K562 (cell line): ENCODE data around the gene TSEN54. TPM values are rescaled to one million over a fixed set of nuclear protein-coding genes. Genes with fewer than 3 reads are reported as not detected.

Source experiments
- ATAC-seq: fragments of 200-7000 bp; cut with Tn5 transposase; 3 replicates; pipeline ENCODE4 v1.9.1; 2020; ENCODE audit warnings: moderate library complexity
- BruUV-seq: library from RNA; stranded (reverse); fragments of 400-500 nt; replicated peaks from 2 replicates; lab custom pipeline; 2021; lab: Mats Ljungman, UMichigan
- CTCF ChIA-PET: fragments of 300-600 bp; formaldehyde crosslinking; extraction: SDS; loops from one replicate; lab custom pipeline; 2021; ENCODE audit warnings: low intra/inter-chr PET ratio; lab: Yijun Ruan, JAX
- POLR2A ChIA-PET: fragments of 300-600, 350-650 bp; sonication (Branson Sonifier 250); formaldehyde crosslinking; extraction: SDS; loops from one replicate; lab custom pipeline; 2021; ENCODE audit warnings: antibody characterized with exemption, inconsistent platforms; lab: Yijun Ruan, JAX
- DNase-seq, 4 experiments: peaks; one replicate each; pipeline versions ENCODE4 v3.0.0 to v3.0.0-alpha.2; 2011 to 2018; ENCODE audit warnings: low spot score in 3 of 4, mixed read lengths in 3 of 4; ENCODE audit errors: extremely low read depth in 1 of 4
- FAIRE-seq: peaks from 2 replicates; lab custom pipeline; 2011; peaks lifted over from hg19 to GRCh38; lab: Jason Lieb, UNC
- H2AFZ ChIP-seq: 2 replicates; pipeline ENCODE4 v1.6.0; 2011; ENCODE audit warnings: low read depth, low read length, control low read depth, inconsistent platforms
- H3K27ac ChIP-seq: fragments of 200-600 bp; 3 replicates; pipeline ENCODE4 v1.8.0; 2011; ENCODE audit warnings: low read depth, mild to moderate bottlenecking, control low read depth, inconsistent platforms, low read length, moderate library complexity, mixed read lengths; ENCODE audit errors: extremely low read depth
- H3K27me3 ChIP-seq, 2 experiments: fragments of 300-600 bp in 1 of 2; 2 replicates in 1 of 2; 3 replicates in 1 of 2; pipeline versions ENCODE4 v1.6.0 to v1.8.0; 2011; ENCODE audit warnings: inconsistent platforms in 2 of 2, low read length in 2 of 2, mild to moderate bottlenecking in 1 of 2, mixed read lengths in 1 of 2, moderate library complexity in 1 of 2; ENCODE audit not compliant: control insufficient read depth in 2 of 2, insufficient read depth in 2 of 2
- H3K36me3 ChIP-seq: fragments of 300-600 bp; 3 replicates; pipeline ENCODE4 v1.8.0; 2011; ENCODE audit warnings: mild to moderate bottlenecking, low read length, inconsistent platforms; ENCODE audit not compliant: control insufficient read depth, insufficient read depth
- H3K4me1 ChIP-seq, 2 experiments: fragments of 200-600 bp in 1 of 2; replicated peaks in 1 of 2; 2 replicates in 1 of 2; 3 replicates in 1 of 2; pipeline versions ENCODE4 v1.5.1 to v1.8.0; 2011; ENCODE audit warnings: inconsistent platforms in 2 of 2, low read length in 2 of 2, mild to moderate bottlenecking in 1 of 2, mixed read lengths in 1 of 2, moderate library complexity in 1 of 2; ENCODE audit not compliant: control insufficient read depth in 2 of 2, insufficient read depth in 2 of 2
- H3K4me2 ChIP-seq: 2 replicates; pipeline ENCODE4 v1.6.1; 2011; ENCODE audit warnings: low read length, control low read depth, inconsistent platforms, mixed read lengths; ENCODE audit not compliant: insufficient read depth
- H3K4me3 ChIP-seq: fragments of 200-600 bp; sonication (generic), shearing (Covaris generic); 2 replicates; pipeline ENCODE4 v1.5.1; 2016; ENCODE audit warnings: control low read depth, inconsistent platforms
- H3K79me2 ChIP-seq: fragments of 200-600 bp; 3 replicates; pipeline ENCODE4 v1.8.0; 2011; ENCODE audit warnings: low read length, inconsistent platforms; ENCODE audit not compliant: control insufficient read depth, insufficient read depth
- H3K9ac ChIP-seq, 2 experiments: 2 replicates each; pipeline versions ENCODE4 v1.6.0 to v1.6.1; 2011; ENCODE audit warnings: low read depth in 2 of 2, low read length in 2 of 2, control low read depth in 1 of 2, inconsistent platforms in 1 of 2, mild to moderate bottlenecking in 1 of 2, mixed read lengths in 1 of 2; ENCODE audit not compliant: insufficient read depth in 1 of 2
- H3K9me1 ChIP-seq: one replicate; pipeline ENCODE4 v1.6.0; 2011; ENCODE audit warnings: inconsistent platforms, mild to moderate bottlenecking, low read length, moderate library complexity; ENCODE audit not compliant: control insufficient read depth, insufficient read depth
- H3K9me3 ChIP-seq: replicated peaks from 2 replicates; pipeline ENCODE4 v1.5.1; 2011; ENCODE audit warnings: low read depth, low read length, inconsistent platforms; ENCODE audit not compliant: control insufficient read depth, insufficient read depth
- H4K20me1 ChIP-seq: replicated peaks from 2 replicates; pipeline ENCODE4 v1.6.1; 2011; ENCODE audit warnings: low read length, inconsistent platforms, mixed read lengths; ENCODE audit not compliant: control insufficient read depth, insufficient read depth
- CBFA2T2 ChIP-seq: fragments of 450-650 bp; conservative IDR thresholded peaks from 2 replicates; pipeline ENCODE4 v1.6.1; 2017; ENCODE audit warnings: mild to moderate bottlenecking
- ELF1 ChIP-seq: fragments of 200-800 bp; sonication (Bioruptor generic); IDR thresholded peaks from 2 replicates; pipeline ENCODE4 v1.6.1; 2016; ENCODE audit warnings: missing genetic modification characterization, missing compliant biosample characterization
- FIP1L1 ChIP-seq: fragments of 200-400 bp; formaldehyde crosslinking; IDR thresholded peaks from 2 replicates; pipeline ENCODE4 v1.6.1; 2018; ENCODE audit warnings: mild to moderate bottlenecking, low read depth, low read length; ENCODE audit not compliant: poor library complexity, severe bottlenecking
- MED1 ChIP-seq: sonication (generic); formaldehyde crosslinking; IDR thresholded peaks from 2 replicates; pipeline ENCODE4 v1.8.1; 2023; ENCODE audit warnings: missing genetic modification reagents, borderline replicate concordance
- MNT ChIP-seq, 2 experiments: fragments of 450-650 bp; conservative IDR thresholded peaks; 2 replicates each; pipeline ENCODE4 v1.6.1; 2017; ENCODE audit warnings: mild to moderate bottlenecking in 2 of 2, moderate library complexity in 2 of 2
- PCBP2 ChIP-seq: fragments of 200-400 bp; formaldehyde crosslinking; IDR thresholded peaks from 2 replicates; pipeline ENCODE4 v1.6.1; 2018; ENCODE audit warnings: low read length, low read depth, mild to moderate bottlenecking, moderate library complexity; ENCODE audit not compliant: poor library complexity, severe bottlenecking
- ZBTB34 ChIP-seq: fragments of 250-450 bp; sonication (Bioruptor Pico); IDR thresholded peaks from 2 replicates; pipeline ENCODE4 v1.8.0; 2021; ENCODE audit warnings: mild to moderate bottlenecking, moderate library complexity
- WGBS: fragments of 100-300 bp; shearing (Covaris generic); methylation state at CpG from one replicate; pipeline ENCODE4 v1.1.6; 2016; ENCODE audit warnings: low coverage, mixed read lengths; ENCODE audit not compliant: insufficient coverage; ENCODE audit errors: missing lambda C conversion rate; 5-methylcytosine and 5-hydroxymethylcytosine counted together
- in situ Hi-C: fragments of 300-500 bp; cut with MboI; formaldehyde crosslinking; loops from 4 replicates; pipeline ENCODE4 v1.15.0; 2018; ENCODE audit warnings: inconsistent platforms, mixed read lengths
- intact Hi-C: fragments of 100-400 bp; cut with micrococcal nuclease; formaldehyde crosslinking; loops from 2 replicates; pipeline ENCODE4 v1.14.2; 2022
- polyA plus RNA-seq, 8 experiments: library from polyadenylated mRNA; depleted of rRNA in 4 of 8; stranded (reverse) in 5 of 8; unstranded in 3 of 8; fragments of >200 nt; fragmentation: Nextera tagmentation in 2 of 8; fragmentation: Illumina TruSeq in 1 of 8; extraction: Ambion mirVana in 2 of 8; extraction: Trizol in 1 of 8; gene quantifications; 2 replicates each; pipeline versions ENCODE4 v1.2.1 to v1.2.3, GENCODE V29; 2011 to 2014; ENCODE audit warnings: inconsistent platforms in 1 of 8, missing spikeins in 1 of 8
- total RNA-seq, 7 experiments: library from RNA; depleted of rRNA in 6 of 7; stranded (reverse); fragments of >200 nt in 6 of 7; fragmentation: Illumina TruSeq in 2 of 7; extraction: Trizol in 2 of 7; gene quantifications; 2 replicates each; pipeline versions ENCODE4 v1.2.1 to v1.2.3, GENCODE V29; 2011 to 2021; ENCODE audit warnings: low replicate concordance in 1 of 7

The TSEN54 gene
- total and polyA plus RNA-seq, 9 of the 15 experiments (the other 6 are each of a cell fraction or from before 2014, with no cell fraction given): 5.9 to 64.3 (median 48.9) TPM

- no peak for FAIRE-seq
- no peaks in the 10 kb centered on the region for H3K9me1 ChIP-seq
- 16% methylated on average over 3 of the region's 4 CpGs for WGBS
- CTCF ChIA-PET: no interaction called here
- intact Hi-C loops (no loop called here), in situ Hi-C loops (no loop called here)
- no peak overlapping the region for H2AFZ ChIP-seq
- peaks cover 12% of the 10 kb centered on the region; the same call in 1 of the 2 replicates for H4K20me1 ChIP-seq
- DNase-seq: no peak
- peaks cover 6 to 41% of the 10 kb centered on the region in 2 experiments; a peak in 3 of 5 replicates for H3K4me1 ChIP-seq
- H3K4me3 ChIP-seq: no peak overlapping the region
- TF ChIP-seq PCBP2 (no peak), MED1 (CRISPR knock-in tag) (no peak), FIP1L1 (no peak), MNT (conservative IDR thresholded peaks at IDR 0.05) (no peak), CBFA2T2 (no peak), ELF1 (tag) (no peak), ZBTB34 (CRISPR knock-in tag) (no peak)
- POLR2A ChIA-PET: interaction anchor here (0.6 kb wide), 1 partner anchor 251 kb away, joined by 3 read pairs; no protein-coding TSS in a partner anchor
- BruUV-seq: no TSS peak
- no peaks in the 10 kb centered on the region for H3K9me3 ChIP-seq
- no peak overlapping the region for H3K27ac ChIP-seq
- no peak for ATAC-seq
- no peak overlapping the region for H3K4me2 ChIP-seq
- H3K9ac ChIP-seq: peak overlapping the region in 1 of 2 experiments; percentile 31; a peak in 2 of 4 replicates
- no peaks in the 10 kb centered on the region for H3K79me2 ChIP-seq
- no peaks in the 10 kb centered on the region for H3K36me3 ChIP-seq
- no peaks in the 10 kb centered on the region for H3K27me3 ChIP-seq
These were observed 24.7 kb downstream of the TSEN54 start for GRCh38 chr17:75540923-75541503.
